Effector memory CD4-positive, alpha-beta T cell (primary cell): ENCODE results near the gene ASB6.

ENCODE experiments used
- DNase-seq, 3 donors: peaks; one replicate each; pipeline ENCODE4 v3.0.0-alpha.2; 2020
- H3K27ac ChIP-seq: 2 replicates; pipeline ENCODE4 v1.7.0; 2013; ENCODE audit warnings: mild to moderate bottlenecking, low read length, moderate library complexity; ENCODE audit not compliant: insufficient read depth, poor library complexity, severe bottlenecking
- H3K27me3 ChIP-seq: replicated peaks from 2 replicates; pipeline ENCODE4 v1.7.0; 2013; ENCODE audit warnings: mild to moderate bottlenecking, low read length; ENCODE audit not compliant: insufficient read depth, control insufficient read depth, poor library complexity, severe bottlenecking
- H3K36me3 ChIP-seq: 2 replicates; pipeline ENCODE4 v1.7.0; 2013; ENCODE audit warnings: mild to moderate bottlenecking, low read length, moderate library complexity; ENCODE audit not compliant: control insufficient read depth, insufficient read depth
- H3K4me1 ChIP-seq: 2 replicates; pipeline ENCODE4 v1.7.0; 2013; ENCODE audit warnings: low read length, mild to moderate bottlenecking; ENCODE audit not compliant: control insufficient read depth, insufficient read depth, poor library complexity, severe bottlenecking
- H3K4me3 ChIP-seq: 2 replicates; pipeline ENCODE4 v1.7.0; 2013; ENCODE audit warnings: low read length, low read depth, mild to moderate bottlenecking; ENCODE audit not compliant: insufficient read depth, poor library complexity, severe bottlenecking
- H3K9me3 ChIP-seq: 2 replicates; pipeline ENCODE4 v1.7.0; 2013; ENCODE audit warnings: mild to moderate bottlenecking, low read length, moderate library complexity; ENCODE audit not compliant: control insufficient read depth

Gene ASB6

GRCh38 chr9:129678844-129679243, 36.9 kb upstream of the ASB6 start:
- no peaks in the 10 kb centered on the region for H3K4me1 ChIP-seq
- H3K36me3 ChIP-seq = no peaks in the 10 kb centered on the region
- no peak overlapping the region for H3K4me3 ChIP-seq
- H3K9me3 ChIP-seq = no peaks in the 10 kb centered on the region
- H3K27ac ChIP-seq = no peak overlapping the region
- DNase-seq = no peak
- H3K27me3 ChIP-seq = no peaks in the 10 kb centered on the region

- no peak overlapping the region for H3K4me3 ChIP-seq
- no peak overlapping the region for H3K27ac ChIP-seq
- H3K4me1 ChIP-seq = no peaks in the 10 kb centered on the region
- no peaks in the 10 kb centered on the region for H3K27me3 ChIP-seq
- no peaks in the 10 kb centered on the region for H3K9me3 ChIP-seq
- no peak for DNase-seq
- no peaks in the 10 kb centered on the region for H3K36me3 ChIP-seq
These were observed 35.5 kb upstream of the ASB6 start for GRCh38 chr9:129677456-129677855.

GRCh38 chr9:129676975-129677374, 35.0 kb upstream of the ASB6 start:
- Histone ChIP-seq H3K36me3 (no peaks in the 10 kb centered on the region), H3K4me3 (no peak overlapping the region), H3K4me1 (no peaks in the 10 kb centered on the region), H3K27me3 (no peaks in the 10 kb centered on the region), H3K9me3 (no peaks in the 10 kb centered on the region), H3K27ac (no peak overlapping the region)
- no peak for DNase-seq

GRCh38 chr9:129676287-129676686, 34.3 kb upstream of the ASB6 start:
- H3K4me1 ChIP-seq = no peaks in the 10 kb centered on the region
- H3K27ac ChIP-seq = no peak overlapping the region
- no peaks in the 10 kb centered on the region for H3K27me3 ChIP-seq
- H3K36me3 ChIP-seq = no peaks in the 10 kb centered on the region
- no peak overlapping the region for H3K4me3 ChIP-seq
- H3K9me3 ChIP-seq = no peaks in the 10 kb centered on the region
- DNase-seq = no peak

GRCh38 chr9:129675620-129676019, 33.7 kb upstream of the ASB6 start:
- Histone ChIP-seq H3K4me3 (no peak overlapping the region), H3K27ac (no peak overlapping the region), H3K36me3 (no peaks in the 10 kb centered on the region), H3K4me1 (no peaks in the 10 kb centered on the region), H3K9me3 (no peaks in the 10 kb centered on the region), H3K27me3 (no peaks in the 10 kb centered on the region)
- DNase-seq = no peak

GRCh38 chr9:129674229-129674628, 32.3 kb upstream of the ASB6 start:
- no peak for DNase-seq
- no peaks in the 10 kb centered on the region for H3K27me3 ChIP-seq
- H3K4me3 ChIP-seq = no peak overlapping the region
- H3K4me1 ChIP-seq = no peaks in the 10 kb centered on the region
- no peak overlapping the region for H3K27ac ChIP-seq
- H3K9me3 ChIP-seq = no peaks in the 10 kb centered on the region
- H3K36me3 ChIP-seq = no peaks in the 10 kb centered on the region

- no peak overlapping the region for H3K27ac ChIP-seq
- no peaks in the 10 kb centered on the region for H3K4me1 ChIP-seq
- H3K36me3 ChIP-seq = no peaks in the 10 kb centered on the region
- H3K9me3 ChIP-seq = no peaks in the 10 kb centered on the region
- H3K27me3 ChIP-seq = no peaks in the 10 kb centered on the region
- DNase-seq = no peak
- H3K4me3 ChIP-seq = no peak overlapping the region
These were observed 31.7 kb upstream of the ASB6 start for GRCh38 chr9:129673602-129674001.

- Histone ChIP-seq H3K9me3 (no peaks in the 10 kb centered on the region), H3K27ac (no peak overlapping the region), H3K36me3 (no peaks in the 10 kb centered on the region), H3K4me1 (no peaks in the 10 kb centered on the region), H3K4me3 (no peak overlapping the region), H3K27me3 (no peaks in the 10 kb centered on the region)
- DNase-seq = no peak
These were observed 30.8 kb upstream of the ASB6 start for GRCh38 chr9:129672702-129673101.

GRCh38 chr9:129671519-129671918, 29.6 kb upstream of the ASB6 start:
- H3K27ac ChIP-seq = no peak overlapping the region
- H3K4me3 ChIP-seq = no peak overlapping the region
- H3K27me3 ChIP-seq = peaks cover 6% of the 10 kb centered on the region
- H3K4me1 ChIP-seq = no peaks in the 10 kb centered on the region
- DNase-seq = no peak
- no peaks in the 10 kb centered on the region for H3K9me3 ChIP-seq
- H3K36me3 ChIP-seq = no peaks in the 10 kb centered on the region

GRCh38 chr9:129671065-129671464, 29.1 kb upstream of the ASB6 start:
- Histone ChIP-seq H3K27me3 (peaks cover 10% of the 10 kb centered on the region), H3K4me3 (no peak overlapping the region), H3K4me1 (peaks cover 3% of the 10 kb centered on the region), H3K27ac (no peak overlapping the region), H3K9me3 (no peaks in the 10 kb centered on the region), H3K36me3 (no peaks in the 10 kb centered on the region)
- no peak for DNase-seq

GRCh38 chr9:129669946-129670345, 28.0 kb upstream of the ASB6 start:
- no peak for DNase-seq
- no peaks in the 10 kb centered on the region for H3K36me3 ChIP-seq
- H3K4me1 ChIP-seq = peaks cover 3% of the 10 kb centered on the region
- no peak overlapping the region for H3K4me3 ChIP-seq
- H3K9me3 ChIP-seq = no peaks in the 10 kb centered on the region
- no peak overlapping the region for H3K27ac ChIP-seq
- H3K27me3 ChIP-seq = peaks cover 11% of the 10 kb centered on the region
